HG03520 (cell line): ENCODE data around the gene NTMT2.
"Not testable (repeated sequence)": the region's sequence is repeated elsewhere in the genome, so short reads cannot be mapped to it uniquely, and the experiment has no call there.

Experiments
- ATAC-seq: cut with Tn5 transposase; IDR thresholded peaks from one replicate; pipeline ENCODE4 v1.9.1; 2021; ENCODE audit warnings: mild to moderate bottlenecking, moderate library complexity; ENCODE audit not compliant: unreplicated experiment

The NTMT2 gene

GRCh38 chr1:170155055-170155454 lies 9.3 kb downstream of the NTMT2 start:
- ATAC-seq: no peak

- no peak for ATAC-seq
Observed at GRCh38 chr1:170156594-170156993, 10.8 kb downstream of the NTMT2 start.

GRCh38 chr1:170157820-170158219 lies 12.1 kb downstream of the NTMT2 start:
- no peak for ATAC-seq

GRCh38 chr1:170162459-170163246 lies 16.9 kb downstream of the NTMT2 start:
- no peak for ATAC-seq

DNA sequence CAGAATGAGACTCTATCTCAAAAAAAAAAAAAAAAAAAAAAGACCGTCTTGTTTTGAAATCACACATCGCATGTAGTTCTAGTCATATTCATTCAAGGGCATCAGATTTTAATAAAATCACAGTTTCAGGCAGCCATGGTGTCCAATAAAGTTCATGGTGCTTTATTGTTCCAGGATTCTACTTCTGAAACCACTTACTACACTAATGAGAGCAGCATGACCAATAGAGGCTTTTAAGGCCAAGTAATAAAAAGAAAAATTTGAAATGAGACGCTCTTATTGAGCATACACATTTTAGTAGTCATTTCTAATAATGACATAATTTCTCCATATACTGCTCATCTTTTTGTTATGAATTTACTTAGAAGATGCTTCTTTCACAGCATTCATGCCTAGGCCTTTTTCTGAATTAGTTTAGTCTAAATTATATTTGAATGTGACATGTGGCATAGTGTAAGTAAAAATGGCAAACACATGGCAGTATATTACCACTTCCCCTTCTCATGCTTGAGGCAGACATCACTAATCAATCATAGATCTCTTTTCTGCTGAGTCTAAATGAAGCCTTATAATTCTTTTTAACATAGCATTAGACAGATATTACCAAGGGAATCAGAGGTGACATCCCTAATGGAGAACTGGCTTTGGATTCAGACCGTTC lies 18.5 kb downstream of the NTMT2 start:
- ATAC-seq: no peak

DNA sequence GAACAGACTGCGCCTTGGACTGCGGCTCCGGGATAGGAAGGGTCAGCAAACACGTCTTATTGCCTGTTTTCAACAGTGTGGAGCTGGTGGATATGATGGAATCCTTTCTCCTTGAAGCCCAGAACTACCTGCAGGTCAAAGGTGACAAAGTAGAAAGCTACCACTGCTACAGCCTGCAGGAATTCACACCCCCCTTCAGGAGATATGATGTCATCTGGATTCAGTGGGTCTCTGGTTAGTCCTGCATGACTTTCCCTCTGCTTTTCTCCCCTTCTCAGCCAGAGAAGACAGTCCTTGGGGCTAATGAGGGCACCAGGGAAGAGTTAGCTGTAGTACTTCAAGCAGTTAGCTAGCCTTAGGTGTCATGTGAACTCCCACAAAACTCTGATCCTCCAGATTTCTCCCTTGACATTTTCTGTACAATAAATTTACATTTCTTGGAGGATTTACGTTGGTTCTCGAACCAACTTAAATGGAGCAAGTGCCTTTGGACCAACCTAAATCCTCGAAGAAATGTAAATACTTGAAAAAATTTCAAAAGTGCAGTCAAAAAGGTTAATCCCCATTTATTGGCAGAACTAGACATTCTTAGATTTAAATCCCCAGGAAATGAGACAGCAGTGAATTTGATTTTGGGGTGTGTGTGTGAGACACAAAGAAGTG lies 20.9 kb downstream of the NTMT2 start:
- ATAC-seq: no peak

DNA sequence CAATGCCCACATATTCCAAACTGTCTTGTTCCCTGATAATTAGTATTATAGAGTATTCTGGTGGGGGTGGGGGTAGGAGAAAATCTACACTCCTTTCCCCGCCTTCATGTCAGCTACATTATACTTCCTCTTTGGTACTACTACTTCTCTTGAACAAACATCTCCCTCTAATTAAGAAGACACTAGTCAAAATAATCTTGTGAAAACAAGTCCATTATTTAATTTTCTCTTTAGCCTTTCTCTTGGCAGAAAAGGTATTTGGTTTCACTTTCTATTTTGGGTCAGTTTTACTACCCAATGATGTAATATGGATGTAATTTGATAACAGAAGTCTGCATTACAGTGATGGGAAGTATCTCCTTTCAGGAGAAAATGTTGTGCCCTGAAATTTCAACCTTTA lies 22.5 kb downstream of the NTMT2 start:
- ATAC-seq: no peak

DNA sequence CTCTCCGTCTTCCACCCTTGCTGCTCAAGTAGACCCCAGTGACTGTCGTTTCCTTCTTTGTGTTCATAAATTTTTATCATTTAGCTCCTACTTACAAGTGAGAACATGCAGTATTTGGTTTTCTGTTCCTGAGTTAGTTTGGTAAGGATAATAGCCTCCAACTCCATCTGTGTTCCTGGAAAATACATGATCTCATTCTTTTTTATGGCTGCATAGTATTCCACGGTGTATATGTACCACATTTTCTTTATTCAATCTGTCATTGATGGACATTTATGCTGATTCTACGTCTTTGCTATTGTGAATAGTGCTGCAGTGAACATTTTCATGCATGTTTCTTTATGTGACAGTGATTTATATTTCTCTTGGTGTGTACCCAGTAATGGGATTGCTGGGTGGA lies 24.8 kb downstream of the NTMT2 start:
- ATAC-seq: not testable (repeated sequence)

DNA sequence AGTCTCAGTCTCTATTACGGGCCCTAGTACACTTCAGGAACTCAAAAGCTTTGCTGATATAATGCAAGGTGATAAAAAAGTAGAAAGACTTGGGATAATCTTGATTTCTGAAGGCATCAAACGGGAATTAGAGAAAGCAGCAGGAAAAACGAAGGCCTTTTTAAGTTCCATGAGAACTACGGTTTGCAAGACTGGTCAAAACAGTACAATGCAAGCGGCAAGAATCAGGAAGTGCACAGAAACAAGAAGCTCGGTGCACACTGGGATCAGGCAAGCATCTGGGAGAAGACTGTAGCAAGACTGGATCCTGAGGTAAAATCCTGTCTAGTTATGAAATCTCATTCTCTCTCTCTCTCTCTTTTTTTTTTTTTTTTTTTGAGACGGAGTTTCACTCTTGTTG lies 28.6 kb downstream of the NTMT2 start:
- no peak for ATAC-seq

DNA sequence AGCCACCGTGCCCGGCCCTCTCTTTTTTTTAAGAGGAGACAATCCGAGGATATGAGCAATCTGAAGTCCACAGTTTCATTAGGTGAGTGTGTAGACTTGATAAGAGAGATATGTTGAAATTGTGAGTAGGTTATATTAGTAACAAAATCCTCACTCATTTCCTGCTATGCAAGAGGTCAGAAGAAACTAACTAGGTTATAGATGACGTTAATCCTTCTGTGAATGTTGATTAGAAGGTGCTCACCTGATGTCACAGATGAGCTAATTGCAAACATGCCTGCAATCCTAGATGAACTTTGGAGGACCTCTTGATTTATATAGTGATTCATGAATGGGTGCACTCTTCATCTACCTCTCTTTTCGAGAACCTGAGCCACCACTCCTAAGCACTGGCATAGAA lies 29.3 kb downstream of the NTMT2 start:
- ATAC-seq: no peak

DNA sequence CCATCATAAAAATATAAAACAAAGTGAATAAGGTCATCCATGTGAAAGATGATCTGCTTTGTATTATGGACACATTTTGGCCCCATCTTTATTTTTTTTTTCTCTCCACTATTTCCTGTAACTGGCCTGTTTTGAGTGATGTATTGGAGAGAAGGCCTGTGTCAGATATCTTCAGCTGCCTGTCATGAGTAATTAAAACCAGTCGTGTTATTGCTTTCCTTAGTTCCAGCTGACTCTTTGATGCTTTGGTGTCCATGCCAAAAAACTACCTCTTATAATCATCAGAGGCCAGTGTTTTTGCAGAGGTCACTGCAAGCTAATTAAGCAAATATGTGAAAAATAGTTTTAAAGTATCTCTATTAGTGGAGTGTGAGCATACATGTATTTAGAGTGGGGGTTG lies 29.7 kb downstream of the NTMT2 start:
- ATAC-seq: no peak

GRCh38 chr1:170176772-170177171 lies 31.0 kb downstream of the NTMT2 start:
- ATAC-seq: no peak

- ATAC-seq: no peak
Observed at GRCh38 chr1:170182442-170182841, 36.7 kb downstream of the NTMT2 start.

DNA sequence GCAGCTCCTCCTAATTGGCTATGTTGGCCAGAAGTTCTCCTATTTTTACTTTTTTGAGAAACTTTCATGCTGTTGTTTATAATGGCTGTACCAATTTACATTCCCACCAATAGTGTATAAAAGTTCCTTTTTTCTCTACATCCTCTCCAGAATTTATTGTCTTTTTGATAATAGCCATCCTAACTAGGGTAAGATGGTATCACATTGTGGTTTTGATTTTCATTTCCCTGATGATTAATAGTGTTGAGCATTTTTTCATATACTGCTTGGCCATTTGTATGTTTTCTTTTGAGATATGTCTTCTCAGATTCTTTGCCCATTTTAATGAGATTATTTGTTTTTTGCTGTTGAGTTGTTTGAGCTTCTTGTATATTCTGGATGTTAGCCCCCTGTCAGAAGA lies 46.8 kb downstream of the NTMT2 start:
- ATAC-seq: no peak

- ATAC-seq: no peak
Observed at GRCh38 chr1:170194451-170194850, 48.7 kb downstream of the NTMT2 start.

- ATAC-seq: no peak
Observed at GRCh38 chr1:170196490-170197236, 50.9 kb downstream of the NTMT2 start.

DNA sequence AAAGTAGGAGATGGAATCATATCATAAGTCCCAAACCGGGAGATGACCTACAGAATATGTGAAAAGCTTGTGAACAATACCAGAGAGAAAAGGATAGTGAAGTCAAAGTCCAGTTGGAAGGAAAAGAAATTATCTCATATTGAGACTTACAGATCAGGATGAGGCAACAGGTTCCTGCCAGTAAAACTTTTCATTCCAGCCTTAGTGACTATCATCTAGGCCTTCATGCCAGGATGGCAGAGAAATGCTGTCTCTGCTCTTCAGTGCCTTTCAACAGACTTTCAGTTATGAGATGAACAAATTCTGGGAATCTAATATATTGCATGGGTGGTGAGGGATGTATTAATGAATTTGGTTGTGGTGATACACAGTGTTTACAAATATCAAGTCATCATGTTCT lies 52.3 kb downstream of the NTMT2 start:
- ATAC-seq: no peak

DNA sequence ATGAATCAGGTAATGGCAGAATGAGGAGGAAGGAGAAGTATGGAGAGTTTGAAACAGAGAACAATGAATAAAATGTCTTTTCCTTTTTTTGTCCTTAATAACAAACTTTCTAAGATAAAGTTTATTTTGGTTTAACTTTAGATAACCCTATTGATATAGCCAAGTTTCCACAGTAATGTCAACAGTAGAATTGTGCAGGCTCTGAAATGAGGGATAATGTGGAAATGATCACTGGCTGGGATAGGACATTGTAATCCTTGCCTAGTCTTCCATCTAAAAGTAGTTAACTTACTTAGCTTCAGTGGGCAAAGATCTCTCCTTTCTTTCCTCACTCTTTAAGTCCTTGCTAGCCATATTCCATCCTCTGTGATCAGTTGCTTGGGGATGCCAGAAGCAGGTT lies 52.8 kb downstream of the NTMT2 start:
- no peak for ATAC-seq

- ATAC-seq: no peak
Observed at GRCh38 chr1:170200161-170200560, 54.4 kb downstream of the NTMT2 start.

GRCh38 chr1:170200621-170201397 lies 55.0 kb downstream of the NTMT2 start:
- no peak for ATAC-seq

- no peak for ATAC-seq
Observed at GRCh38 chr1:170203693-170204092, 57.9 kb downstream of the NTMT2 start.
